SIG-M5 treated with dmso at 0.1 percent for 504 hours (cell line): Measurements from ENCODE around the gene CCDC57.

Source experiments
- DNase-seq: peaks from one replicate; lab custom pipeline; 2025; ENCODE audit not compliant: unreplicated experiment; lab: John Stamatoyannopoulos, UW

The CCDC57 gene

GRCh38 chr17:82053130-82053529, 159.5 kb downstream of the CCDC57 start:
- no peak for DNase-seq

GRCh38 chr17:82052638-82053059, 160.0 kb downstream of the CCDC57 start:
- DNase-seq: no peak

- peak; percentile 70 for DNase-seq
Measured at GRCh38 chr17:82051776-82052637, 160.6 kb downstream of the CCDC57 start, which contains the start of the genes GPS1 and RFNG. Gene GPS1, plus strand, starts transcription at chr17:82051898. Its CDS starts 34 bp downstream, at chr17:82051932. Gene RFNG, minus strand, starts transcription at chr17:82051811. Its CDS starts 45 bp downstream, at chr17:82051766.
